Measurements from ENCODE around the gene GSTT4.
A peak's percentile ranks its signal among the peaks of the same experiment; 100 is the strongest.

The GSTT4 gene

GRCh38 chr22:24037851-24038765 is 32.9 kb upstream of the GSTT4 start:
- Histone ChIP-seq H3K18ac (ENCODE audit: low read length) (no peak overlapping the region), H3K23ac (ENCODE audit: low read length) (no peak overlapping the region), H3K9ac (ENCODE audit: low read length) (no peak overlapping the region), H4K8ac (ENCODE audit: low read depth, low read length) (no peak overlapping the region), H3K79me1 (ENCODE audit: low read length) (peaks cover 1% of the 10 kb centered on the region), H3K4me3 (ENCODE audit: low read depth, low read length) (no peak overlapping the region), H3K27me3 (ENCODE audit: insufficient read depth, low read length) (no peaks in the 10 kb centered on the region), H3K14ac (ENCODE audit: low read length) (no peak overlapping the region), H3K36me3 (ENCODE audit: control insufficient read depth in 1 of 2, insufficient read depth in 2 of 2, low read length in 2 of 2) (peaks cover 25 to 35% of the 10 kb centered on the region in 2 experiments), H2AFZ (ENCODE audit: insufficient read depth, low read length, poor library complexity) (no peak overlapping the region), H3K79me2 (ENCODE audit: control insufficient read depth, insufficient read depth, low read length, poor library complexity) (no peaks in the 10 kb centered on the region), H3K9me3 (ENCODE audit: insufficient read depth, low read depth, low read length) (peaks cover 2% of the 10 kb centered on the region), H4K91ac (ENCODE audit: low read depth, low read length) (no peak overlapping the region), H3K4me2 (ENCODE audit: low read length) (no peak overlapping the region), H3K4me1 (ENCODE audit: control insufficient read depth in 1 of 2, insufficient read depth in 2 of 2, low read length in 2 of 2) (no peaks in the 10 kb centered on the region), H3K4ac (ENCODE audit: low read depth, low read length) (no peak overlapping the region), H2BK120ac (ENCODE audit: insufficient read depth, low read length, poor library complexity) (no peak overlapping the region), H2BK12ac (ENCODE audit: low read length) (no peak overlapping the region), H2AK5ac (ENCODE audit: low read length) (no peak overlapping the region), H2BK5ac (ENCODE audit: low read depth, low read length, poor library complexity) (no peak overlapping the region), H3K27ac (ENCODE audit: low read depth, low read length) (no peak overlapping the region), H4K12ac (ENCODE audit: low read depth, low read length) (no peak overlapping the region)
- no peak for DNase-seq
- WGBS (ENCODE audit: extremely low coverage, insufficient coverage, insufficient read length): no CpG with 5 or more reads among the region's 8 CpGs

- H3K9me3 ChIP-seq (ENCODE audit: insufficient read depth, low read depth, low read length): peaks cover 2% of the 10 kb centered on the region
- H3K4me2 ChIP-seq (ENCODE audit: low read length): no peak overlapping the region
- WGBS (ENCODE audit: extremely low coverage, insufficient coverage, insufficient read length): no CpG with 5 or more reads among the region's 5 CpGs
- H3K27me3 ChIP-seq (ENCODE audit: insufficient read depth, low read length): no peaks in the 10 kb centered on the region
- H4K12ac ChIP-seq (ENCODE audit: low read depth, low read length): no peak overlapping the region
- no peak overlapping the region for H3K4me3 ChIP-seq (ENCODE audit: low read depth, low read length)
- H4K91ac ChIP-seq (ENCODE audit: low read depth, low read length): no peak overlapping the region
- peak overlapping the region; percentile 47 for H3K23ac ChIP-seq (ENCODE audit: low read length)
- H3K36me3 ChIP-seq (ENCODE audit: control insufficient read depth in 1 of 2, insufficient read depth in 2 of 2, low read length in 2 of 2): peaks cover 10 to 18% of the 10 kb centered on the region in 2 experiments
- peaks cover 1% of the 10 kb centered on the region for H3K79me1 ChIP-seq (ENCODE audit: low read length)
- no peak overlapping the region for H3K9ac ChIP-seq (ENCODE audit: low read length)
- H3K4me1 ChIP-seq (ENCODE audit: control insufficient read depth in 1 of 2, insufficient read depth in 2 of 2, low read length in 2 of 2): peaks cover 0 to 4% of the 10 kb centered on the region in 2 experiments
- no peak overlapping the region for H2BK12ac ChIP-seq (ENCODE audit: low read length)
- H3K18ac ChIP-seq (ENCODE audit: low read length): no peak overlapping the region
- H4K8ac ChIP-seq (ENCODE audit: low read depth, low read length): no peak overlapping the region
- no peak overlapping the region for H2BK120ac ChIP-seq (ENCODE audit: insufficient read depth, low read length, poor library complexity)
- H3K14ac ChIP-seq (ENCODE audit: low read length): no peak overlapping the region
- no peaks in the 10 kb centered on the region for H3K79me2 ChIP-seq (ENCODE audit: control insufficient read depth, insufficient read depth, low read length, poor library complexity)
- H2AK5ac ChIP-seq (ENCODE audit: low read length): no peak overlapping the region
- no peak for DNase-seq
- H2BK5ac ChIP-seq (ENCODE audit: low read depth, low read length, poor library complexity): no peak overlapping the region
- H2AFZ ChIP-seq (ENCODE audit: insufficient read depth, low read length, poor library complexity): no peak overlapping the region
- no peak overlapping the region for H3K4ac ChIP-seq (ENCODE audit: low read depth, low read length)
- no peak overlapping the region for H3K27ac ChIP-seq (ENCODE audit: low read depth, low read length)
Measured at GRCh38 chr22:24035296-24035695, 30.0 kb upstream of the GSTT4 start.

DNA sequence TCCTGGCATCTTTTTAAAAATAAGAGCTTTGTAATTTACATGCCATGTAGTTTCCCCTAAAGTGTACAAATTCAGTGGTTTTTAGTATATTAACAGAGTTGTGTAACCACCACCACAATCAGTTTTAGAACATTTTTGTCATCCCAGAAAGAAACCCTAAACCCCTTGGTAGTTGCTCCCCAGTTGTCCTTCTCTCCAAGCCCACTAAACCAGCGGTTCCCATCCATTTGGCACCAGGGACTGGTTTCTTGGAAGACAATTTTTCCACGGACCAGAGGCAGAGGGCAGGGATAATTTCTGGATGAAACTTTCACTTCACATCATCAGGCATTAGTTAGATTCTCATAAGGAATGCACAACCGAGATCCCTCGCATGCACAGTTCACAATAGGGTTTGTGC is 28.5 kb upstream of the GSTT4 start:
- peaks cover 0 to 4% of the 10 kb centered on the region in 2 experiments for H3K4me1 ChIP-seq (ENCODE audit: control insufficient read depth in 1 of 2, insufficient read depth in 2 of 2, low read length in 2 of 2)
- H2BK5ac ChIP-seq (ENCODE audit: low read depth, low read length, poor library complexity): no peak overlapping the region
- DNase-seq: no peak

GRCh38 chr22:24030186-24030702 is 25.0 kb upstream of the GSTT4 start:
- Histone ChIP-seq H3K27ac (ENCODE audit: low read depth, low read length) (no peak overlapping the region), H2AK5ac (ENCODE audit: low read length) (no peak overlapping the region), H2BK12ac (ENCODE audit: low read length) (no peak overlapping the region), H2AFZ (ENCODE audit: insufficient read depth, low read length, poor library complexity) (no peak overlapping the region), H3K27me3 (ENCODE audit: insufficient read depth, low read length) (no peaks in the 10 kb centered on the region), H2BK120ac (ENCODE audit: insufficient read depth, low read length, poor library complexity) (no peak overlapping the region), H3K4me2 (ENCODE audit: low read length) (no peak overlapping the region), H4K91ac (ENCODE audit: low read depth, low read length) (no peak overlapping the region), H3K14ac (ENCODE audit: low read length) (no peak overlapping the region), H4K12ac (ENCODE audit: low read depth, low read length) (no peak overlapping the region), H3K79me1 (ENCODE audit: low read length) (no peaks in the 10 kb centered on the region), H3K36me3 (ENCODE audit: control insufficient read depth in 1 of 2, insufficient read depth in 2 of 2, low read length in 2 of 2) (no peaks in the 10 kb centered on the region), H3K79me2 (ENCODE audit: control insufficient read depth, insufficient read depth, low read length, poor library complexity) (no peaks in the 10 kb centered on the region), H3K4me3 (ENCODE audit: low read depth, low read length) (no peak overlapping the region), H2BK5ac (ENCODE audit: low read depth, low read length, poor library complexity) (no peak overlapping the region), H4K8ac (ENCODE audit: low read depth, low read length) (no peak overlapping the region), H3K18ac (ENCODE audit: low read length) (no peak overlapping the region), H3K4me1 (ENCODE audit: control insufficient read depth in 1 of 2, insufficient read depth in 2 of 2, low read length in 2 of 2) (peaks cover 0 to 4% of the 10 kb centered on the region in 2 experiments), H3K23ac (ENCODE audit: low read length) (no peak overlapping the region), H3K9ac (ENCODE audit: low read length) (no peak overlapping the region), H3K4ac (ENCODE audit: low read depth, low read length) (no peak overlapping the region), H3K9me3 (ENCODE audit: insufficient read depth, low read depth, low read length) (no peaks in the 10 kb centered on the region)
- DNase-seq: no peak

More for the DNA sequence above, 28.5 kb upstream of the GSTT4 start:
- peaks cover 8 to 16% of the 10 kb centered on the region in 2 experiments for H3K36me3 ChIP-seq (ENCODE audit: control insufficient read depth in 1 of 2, insufficient read depth in 2 of 2, low read length in 2 of 2)
- no peak overlapping the region for H3K27ac ChIP-seq (ENCODE audit: low read depth, low read length)
- no peak overlapping the region for H3K14ac ChIP-seq (ENCODE audit: low read length)
- no peak overlapping the region for H2BK120ac ChIP-seq (ENCODE audit: insufficient read depth, low read length, poor library complexity)
- H2BK12ac ChIP-seq (ENCODE audit: low read length): no peak overlapping the region
- H4K12ac ChIP-seq (ENCODE audit: low read depth, low read length): no peak overlapping the region
- peaks cover 2% of the 10 kb centered on the region for H3K9me3 ChIP-seq (ENCODE audit: insufficient read depth, low read depth, low read length)
- no CpG with 5 or more reads among the region's 4 CpGs for WGBS (ENCODE audit: extremely low coverage, insufficient coverage, insufficient read length)
- H4K8ac ChIP-seq (ENCODE audit: low read depth, low read length): no peak overlapping the region
- H3K9ac ChIP-seq (ENCODE audit: low read length): no peak overlapping the region
- no peaks in the 10 kb centered on the region for H3K27me3 ChIP-seq (ENCODE audit: insufficient read depth, low read length)
- no peak overlapping the region for H2AK5ac ChIP-seq (ENCODE audit: low read length)
- no peak overlapping the region for H2AFZ ChIP-seq (ENCODE audit: insufficient read depth, low read length, poor library complexity)
- H4K91ac ChIP-seq (ENCODE audit: low read depth, low read length): no peak overlapping the region
- H3K79me2 ChIP-seq (ENCODE audit: control insufficient read depth, insufficient read depth, low read length, poor library complexity): no peaks in the 10 kb centered on the region
- H3K4ac ChIP-seq (ENCODE audit: low read depth, low read length): no peak overlapping the region
- no peak overlapping the region for H3K18ac ChIP-seq (ENCODE audit: low read length)
- H3K79me1 ChIP-seq (ENCODE audit: low read length): no peaks in the 10 kb centered on the region
- no peak overlapping the region for H3K4me2 ChIP-seq (ENCODE audit: low read length)
- no peak overlapping the region for H3K23ac ChIP-seq (ENCODE audit: low read length)
- H3K4me3 ChIP-seq (ENCODE audit: low read depth, low read length): no peak overlapping the region
